ENCODE data around the gene LRP5. TPM values are rescaled to one million over a fixed set of nuclear protein-coding genes. Genes with fewer than 3 reads are reported as not detected.

Gene LRP5
- total and polyA plus RNA-seq, 9 of the 15 experiments (the other 6 are each of a cell fraction or from before 2014, with no cell fraction given), result 0.48 to 44.2 (median 13.5) TPM

- TF ChIP-seq ZNF175 (CRISPR knock-in tag; IDR thresholded peaks at IDR 0.05; ENCODE audit: low read depth) (0 out of 2 replicates have a peak, but pooled peaks have one; percentile 2), ZC3H4 (CRISPR knock-in tag; IDR thresholded peaks at IDR 0.05; ENCODE audit: borderline replicate concordance) (no peak), NONO (IDR thresholded peaks at IDR 0.05; ENCODE audit: low read depth in 2 of 2, low read length in 1 of 2) (no peak), GABPA (tag; conservative IDR thresholded peaks at IDR 0.05; ENCODE audit: low read depth) (no peak), ZNF143 (CRISPR knock-in tag; IDR thresholded peaks at IDR 0.05) (no peak), KDM1A (IDR thresholded peaks at IDR 0.05) (peak; percentile 86 to 94), RFX5 (IDR thresholded peaks at IDR 0.05; ENCODE audit: low read depth, low read length) (no peak), NR1H2 (CRISPR knock-in tag; IDR thresholded peaks at IDR 0.05) (no peak), THAP7 (CRISPR knock-in tag; IDR thresholded peaks at IDR 0.05) (no peak), ZNF644 (tag; IDR thresholded peaks at IDR 0.05; ENCODE audit: low read depth) (no peak), MAX (CRISPR knock-in tag; IDR thresholded peaks at IDR 0.05) (no peak), HCFC1 (IDR thresholded peaks at IDR 0.05; ENCODE audit: low read depth, low read length) (no peak), ZNF511 (CRISPR knock-in tag; IDR thresholded peaks at IDR 0.05) (no peak), ZNF133 (CRISPR knock-in tag; IDR thresholded peaks at IDR 0.05) (no peak), PHB (CRISPR knock-in tag; IDR thresholded peaks at IDR 0.05) (no peak), UBTF (IDR thresholded peaks at IDR 0.05; ENCODE audit: borderline replicate concordance in 1 of 2, low read depth in 2 of 2, low read length in 2 of 2) (0 out of 4 replicates have a peak, but pooled peaks of 1 of the 2 experiments have one; percentile 40), SUPT5H (IDR thresholded peaks at IDR 0.05) (no peak), TAF7 (tag; IDR thresholded peaks at IDR 0.05) (no peak), SMC3 (conservative IDR thresholded peaks at IDR 0.05; ENCODE audit: insufficient read depth, low read depth, low read length) (no peak), SRF (CRISPR knock-in tag; IDR thresholded peaks at IDR 0.05) (no peak)
Observed at GRCh38 chr11:68315171-68315920, 3.0 kb downstream of the LRP5 start (continued).

Data from K562 (cell line).